H9 (cell line): ENCODE results near the gene CFAP77. TPM values are rescaled to one million over a fixed set of nuclear protein-coding genes. Genes with fewer than 3 reads are reported as not detected.

Experiments used
- DNase-seq: peaks from one replicate; pipeline ENCODE4 v3.0.0-alpha.2; 2017
- H2AFZ ChIP-seq: one replicate; pipeline ENCODE4 v1.6.1; 2013; ENCODE audit warnings: mild to moderate bottlenecking, low read length, control low read depth, moderate library complexity
- H2AK5ac ChIP-seq: 2 replicates; pipeline ENCODE4 v1.6.1; 2013; ENCODE audit warnings: low read length, control low read depth, mixed read lengths; ENCODE audit not compliant: insufficient read length
- H2BK120ac ChIP-seq: one replicate; pipeline ENCODE4 v1.6.1; 2013; ENCODE audit warnings: low read depth, mild to moderate bottlenecking, low read length, control low read depth, inconsistent platforms; ENCODE audit not compliant: poor library complexity, severe bottlenecking
- H2BK12ac ChIP-seq: 2 replicates; pipeline ENCODE4 v1.6.1; 2013; ENCODE audit warnings: low read length, control low read depth, mixed read lengths, low read depth; ENCODE audit not compliant: insufficient read length
- H2BK15ac ChIP-seq: 2 replicates; pipeline ENCODE4 v1.6.1; 2013; ENCODE audit warnings: low read depth, low read length, control low read depth
- H2BK20ac ChIP-seq: one replicate; pipeline ENCODE4 v1.6.1; 2013; ENCODE audit warnings: low read depth, mild to moderate bottlenecking, low read length, control low read depth, inconsistent platforms; ENCODE audit not compliant: poor library complexity, severe bottlenecking
- H2BK5ac ChIP-seq: 2 replicates; pipeline ENCODE4 v1.6.1; 2013; ENCODE audit warnings: low read length, control low read depth, mixed read lengths; ENCODE audit not compliant: insufficient read length
- H3K14ac ChIP-seq: 2 replicates; pipeline ENCODE4 v1.6.1; 2013; ENCODE audit warnings: low read length, control low read depth; ENCODE audit not compliant: insufficient read depth
- H3K18ac ChIP-seq: 2 replicates; pipeline ENCODE4 v1.6.1; 2013; ENCODE audit warnings: low read depth, mild to moderate bottlenecking, mixed read lengths, low read length, control low read depth; ENCODE audit not compliant: insufficient read length
- H3K23ac ChIP-seq: 2 replicates; pipeline ENCODE4 v1.6.1; 2013; ENCODE audit warnings: low read length, control low read depth, mixed read lengths, low read depth; ENCODE audit not compliant: insufficient read length
- H3K23me2 ChIP-seq: 2 replicates; pipeline ENCODE4 v1.6.1; 2013; ENCODE audit warnings: low read depth, mild to moderate bottlenecking, mixed read lengths, low read length, control low read depth; ENCODE audit not compliant: insufficient read length, poor library complexity, severe bottlenecking
- H3K27ac ChIP-seq: 2 replicates; pipeline ENCODE4 v1.5.1; 2013; ENCODE audit warnings: low read length, control low read depth, mixed read lengths, low read depth; ENCODE audit not compliant: insufficient read length
- H3K27me3 ChIP-seq: 2 replicates; pipeline ENCODE4 v1.6.1; 2013; ENCODE audit warnings: low read length, control low read depth, inconsistent platforms; ENCODE audit not compliant: insufficient read depth
- H3K4ac ChIP-seq: 2 replicates; pipeline ENCODE4 v1.6.1; 2013; ENCODE audit warnings: low read depth, mild to moderate bottlenecking, control low read depth, inconsistent platforms, low read length, moderate library complexity
- H3K4me1 ChIP-seq: 2 replicates; pipeline ENCODE4 v1.6.1; 2013; ENCODE audit warnings: low read length, control low read depth, inconsistent platforms; ENCODE audit not compliant: insufficient read depth
- H3K4me2 ChIP-seq: 2 replicates; pipeline ENCODE4 v1.6.1; 2013; ENCODE audit warnings: low read length, control low read depth, mixed read lengths; ENCODE audit not compliant: insufficient read length, insufficient read depth
- H3K56ac ChIP-seq: 2 replicates; pipeline ENCODE4 v1.6.1; 2013; ENCODE audit warnings: low read depth, mild to moderate bottlenecking, mixed read lengths, low read length, control low read depth; ENCODE audit not compliant: insufficient read length
- H3K79me1 ChIP-seq: 2 replicates; pipeline ENCODE4 v1.6.1; 2013; ENCODE audit warnings: low read depth, mild to moderate bottlenecking, moderate library complexity, low read length, control low read depth, inconsistent platforms; ENCODE audit not compliant: insufficient read depth, poor library complexity, severe bottlenecking
- H3K79me2 ChIP-seq: 2 replicates; pipeline ENCODE4 v1.6.1; 2013; ENCODE audit warnings: low read length, control low read depth, inconsistent platforms; ENCODE audit not compliant: insufficient read depth
- H3K9ac ChIP-seq: 2 replicates; pipeline ENCODE4 v1.6.1; 2013; ENCODE audit warnings: low read length, control low read depth, mixed read lengths; ENCODE audit not compliant: insufficient read length; ENCODE audit errors: extremely low read depth
- H3K9me3 ChIP-seq: one replicate; pipeline ENCODE4 v1.6.1; 2013; ENCODE audit warnings: low read depth, low read length, inconsistent platforms; ENCODE audit not compliant: control insufficient read depth
- H3T11ph ChIP-seq: one replicate; pipeline ENCODE4 v1.6.1; 2013; ENCODE audit warnings: mild to moderate bottlenecking, low read length, control low read depth, inconsistent platforms
- H4K20me1 ChIP-seq: one replicate; pipeline ENCODE4 v1.6.1; 2013; ENCODE audit not compliant: control insufficient read depth, insufficient read length, insufficient read depth
- H4K5ac ChIP-seq: 2 replicates; pipeline ENCODE4 v1.6.1; 2013; ENCODE audit warnings: low read depth, mild to moderate bottlenecking, mixed read lengths, low read length, control low read depth; ENCODE audit not compliant: insufficient read length
- H4K8ac ChIP-seq: replicated peaks from 2 replicates; pipeline ENCODE4 v1.6.1; 2013; ENCODE audit warnings: low read length, control low read depth, mixed read lengths, low read depth; ENCODE audit not compliant: insufficient read length
- H4K91ac ChIP-seq: 2 replicates; pipeline ENCODE4 v1.6.1; 2013; ENCODE audit warnings: low read depth, mild to moderate bottlenecking, moderate library complexity, mixed read lengths, low read length, control low read depth; ENCODE audit not compliant: insufficient read length
- H3K27ac Mint-ChIP-seq, 3 experiments: 2 replicates in 2 of 3; 3 replicates in 1 of 3; pipeline ENCODE4 v1.8.0; 2020 to 2021; ENCODE audit warnings: mixed read lengths in 3 of 3, mild to moderate bottlenecking in 1 of 3, moderate library complexity in 1 of 3
- H3K27me3 Mint-ChIP-seq: 2 replicates; pipeline ENCODE4 v1.8.0; 2021; ENCODE audit warnings: low read depth, mild to moderate bottlenecking, moderate library complexity, mixed read lengths
- H3K36me3 Mint-ChIP-seq, 3 experiments: 2 replicates in 2 of 3; 3 replicates in 1 of 3; pipeline ENCODE4 v1.8.0; 2020 to 2021; ENCODE audit warnings: low read depth in 3 of 3, mixed read lengths in 3 of 3; ENCODE audit not compliant: insufficient read depth in 1 of 3
- H3K4me1 Mint-ChIP-seq, 2 experiments: 2 replicates each; pipeline ENCODE4 v1.8.0; 2020; ENCODE audit warnings: mixed read lengths in 2 of 2
- H3K4me3 Mint-ChIP-seq, 2 experiments: 2 replicates in 1 of 2; 3 replicates in 1 of 2; pipeline ENCODE4 v1.8.0; 2020 to 2021; ENCODE audit warnings: mild to moderate bottlenecking in 2 of 2, mixed read lengths in 2 of 2, moderate library complexity in 1 of 2
- H3K9me3 Mint-ChIP-seq, 2 experiments: 2 replicates in 1 of 2; 3 replicates in 1 of 2; pipeline ENCODE4 v1.8.0; 2020; ENCODE audit warnings: mild to moderate bottlenecking in 2 of 2, mixed read lengths in 2 of 2, moderate library complexity in 1 of 2
- CTCF ChIP-seq: fragments of 200-600 bp; sonication (generic); conservative IDR thresholded peaks from 3 replicates; pipeline ENCODE4 v1.8.0; 2021; ENCODE audit warnings: antibody characterized with exemption, mild to moderate bottlenecking
- WGBS: extraction: QIAGEN DNeasy Blood & Tissue Kit; methylation state at CpG from one replicate; pipeline ENCODE4 v1.1.7; 2013; ENCODE audit warnings: missing lambda C conversion rate, low lambda C conversion rate, mixed read lengths; ENCODE audit not compliant: insufficient read length; ENCODE audit errors: extremely low coverage; 5-methylcytosine and 5-hydroxymethylcytosine counted together
- total RNA-seq: library from RNA; stranded (reverse); gene quantifications from 2 replicates; pipeline ENCODE4 v1.2.1, GENCODE V29; 2021

Gene CFAP77
- total RNA-seq, 1 experiment from 2014 or later, result 0.72 TPM

- Histone ChIP-seq H4K91ac (no peak overlapping the region), H2BK15ac (no peak overlapping the region), H2AFZ (no peak overlapping the region), H3K18ac (no peak overlapping the region), H3K14ac (no peak overlapping the region), H3K23me2 (no peaks in the 10 kb centered on the region), H3K27ac (no peak overlapping the region), H3K4me2 (no peak overlapping the region), H3K79me1 (no peaks in the 10 kb centered on the region), H3K4me1 (no peaks in the 10 kb centered on the region; the same call in 1 of the 2 replicates), H3K4ac (no peak overlapping the region), H3K79me2 (no peaks in the 10 kb centered on the region), H3T11ph (no peak overlapping the region), H3K56ac (no peak overlapping the region), H2AK5ac (no peak overlapping the region), H3K27me3 (no peaks in the 10 kb centered on the region), H2BK5ac (no peak overlapping the region), H4K5ac (no peak overlapping the region), H4K8ac (no peak overlapping the region), H4K20me1 (no peaks in the 10 kb centered on the region), H3K9ac (no peak overlapping the region), H3K23ac (no peak overlapping the region), H3K9me3 (no peaks in the 10 kb centered on the region), H2BK120ac (no peak overlapping the region), H2BK12ac (no peak overlapping the region), H2BK20ac (no peak overlapping the region)
- Mint-ChIP-seq H3K4me1 (peaks cover 26 to 42% of the 10 kb centered on the region in 2 experiments), H3K9me3 (no peaks in the 10 kb centered on the region), H3K36me3 (peaks cover 0 to 2% (median 0%) of the 10 kb centered on the region in 3 experiments; a peak in 1 of 7 replicates), H3K27me3 (peaks cover 5% of the 10 kb centered on the region), H3K4me3 (no peak overlapping the region), H3K27ac (no peak overlapping the region)
- TF ChIP-seq CTCF, result no peak
- no CpG with 5 or more reads among the region's 12 CpGs for WGBS
- DNase-seq, result no peak
Measured at GRCh38 chr9:132552041-132552440, 142.0 kb downstream of the CFAP77 start.
